HG02973 (cell line): ENCODE results near the gene KCNH8.

Source experiments
- ATAC-seq: cut with Tn5 transposase; IDR thresholded peaks from one replicate; pipeline ENCODE4 v1.9.1; 2021; ENCODE audit warnings: moderate library complexity; ENCODE audit not compliant: unreplicated experiment

Gene KCNH8

DNA sequence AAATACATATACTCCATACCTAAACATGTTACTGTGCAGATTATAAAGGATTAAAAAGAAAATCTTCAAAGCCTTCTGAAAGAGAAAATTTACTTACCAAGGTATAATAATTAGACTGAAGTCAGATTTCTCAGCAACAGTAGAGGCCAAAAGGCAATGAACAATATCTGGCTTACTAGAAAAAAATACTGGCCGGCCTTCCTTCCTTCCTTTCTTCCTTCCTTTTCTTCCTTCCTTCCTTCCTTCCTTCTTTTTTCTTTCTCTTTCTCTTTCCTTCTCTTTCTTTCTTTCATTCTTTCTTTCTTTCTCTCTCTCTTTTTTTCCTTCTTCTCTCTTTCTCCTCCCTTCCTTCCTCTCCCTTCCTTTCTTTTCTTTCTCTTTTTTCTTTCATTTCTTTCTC lies 209.6 kb downstream of the KCNH8 start:
- ATAC-seq = no peak

DNA sequence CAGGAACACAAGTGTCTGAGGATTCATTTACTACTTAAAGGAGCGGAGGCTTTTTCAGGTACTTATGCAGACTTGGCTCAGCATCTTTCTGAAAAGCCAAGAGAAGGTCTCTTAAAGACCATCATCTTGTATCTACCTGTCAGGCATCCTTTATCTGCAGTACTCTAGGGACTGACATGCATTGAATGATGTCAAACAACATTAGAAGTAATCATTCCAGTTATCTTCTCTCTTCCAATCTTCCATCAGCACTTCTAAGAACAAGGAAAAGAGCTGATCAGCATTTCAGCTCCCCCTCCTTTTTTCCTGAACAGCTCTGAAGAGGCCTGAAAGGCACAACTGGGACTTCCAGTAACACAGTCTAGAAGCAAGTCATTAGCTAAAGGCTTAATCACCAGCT lies 214.8 kb downstream of the KCNH8 start:
- no peak for ATAC-seq

- no peak for ATAC-seq
Observed at GRCh38 chr3:19364148-19364547, 215.8 kb downstream of the KCNH8 start.

GRCh38 chr3:19365471-19365870 lies 217.2 kb downstream of the KCNH8 start:
- ATAC-seq = no peak

DNA sequence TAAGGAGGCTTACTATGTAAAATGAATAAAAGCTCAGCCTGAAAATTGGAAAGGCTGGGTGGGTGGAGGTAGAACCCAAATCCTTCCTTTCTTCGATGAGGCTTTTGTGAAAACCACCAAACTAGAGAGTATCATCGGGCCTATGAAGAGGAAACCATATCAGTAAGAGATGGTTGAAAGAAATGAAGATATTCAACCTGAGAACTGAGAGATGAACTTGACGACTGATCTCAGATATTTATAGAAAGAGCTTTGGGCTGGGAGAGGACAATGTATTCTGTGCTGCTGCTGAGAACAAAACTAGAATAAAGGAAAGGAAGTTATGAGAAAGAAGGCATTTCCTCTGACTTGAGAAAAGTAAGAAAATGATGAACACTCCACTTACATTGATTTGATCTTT lies 236.6 kb downstream of the KCNH8 start:
- no peak for ATAC-seq

DNA sequence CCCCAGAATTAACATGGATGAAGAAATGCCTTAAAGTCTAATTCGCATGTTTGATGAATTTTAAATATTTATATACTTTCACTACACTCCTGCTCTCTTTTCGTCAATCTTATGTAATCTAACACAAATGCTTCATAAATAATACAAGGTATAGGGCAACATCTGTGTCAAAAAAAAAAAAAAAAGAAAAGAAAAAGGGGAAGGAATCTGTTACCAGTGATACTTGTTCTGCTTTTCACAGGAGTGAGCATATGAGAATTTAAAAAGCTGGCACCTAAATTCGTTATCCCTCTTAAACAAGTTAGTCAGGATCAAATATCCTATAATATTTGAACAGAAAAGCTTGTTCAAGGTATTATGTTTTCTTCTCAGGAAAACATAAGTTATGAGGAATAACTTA lies 243.8 kb downstream of the KCNH8 start:
- ATAC-seq = no peak

DNA sequence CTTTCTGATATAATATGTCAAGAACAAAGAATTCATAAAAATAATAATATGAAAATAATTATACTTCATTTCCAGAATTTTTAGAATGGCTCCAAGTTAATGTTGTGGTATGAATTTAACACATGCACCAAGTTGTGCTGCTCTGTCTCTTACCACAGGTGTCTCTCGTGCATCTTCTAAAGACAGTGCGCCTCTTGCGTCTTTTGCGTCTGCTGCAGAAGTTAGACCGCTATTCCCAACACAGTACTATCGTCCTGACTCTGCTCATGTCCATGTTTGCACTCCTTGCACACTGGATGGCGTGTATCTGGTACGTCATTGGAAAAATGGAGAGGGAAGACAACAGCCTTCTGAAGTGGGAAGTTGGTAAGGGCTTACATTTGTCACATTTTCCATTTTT lies 246.6 kb downstream of the KCNH8 start:
- no peak for ATAC-seq

DNA sequence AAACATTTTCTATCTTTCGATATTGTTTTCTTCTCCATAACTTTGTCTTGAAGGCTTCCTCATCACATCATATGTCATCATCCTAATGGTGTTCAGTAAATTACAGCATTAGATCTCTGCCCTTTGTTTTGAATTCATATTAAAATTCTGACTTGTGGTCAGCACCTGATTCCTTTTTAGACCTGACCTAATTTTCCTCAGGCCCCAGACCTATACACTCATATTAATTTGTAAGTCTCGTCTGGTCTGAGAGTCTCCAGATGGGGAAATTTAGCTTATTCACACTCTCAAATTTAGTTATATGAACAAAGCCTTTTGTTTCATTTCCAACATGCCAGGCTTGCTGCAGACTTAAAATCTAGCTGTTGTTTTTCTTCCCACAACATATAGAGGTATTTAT lies 248.4 kb downstream of the KCNH8 start:
- no peak for ATAC-seq

- no peak for ATAC-seq
Observed at GRCh38 chr3:19399356-19399755, 251.0 kb downstream of the KCNH8 start.

DNA sequence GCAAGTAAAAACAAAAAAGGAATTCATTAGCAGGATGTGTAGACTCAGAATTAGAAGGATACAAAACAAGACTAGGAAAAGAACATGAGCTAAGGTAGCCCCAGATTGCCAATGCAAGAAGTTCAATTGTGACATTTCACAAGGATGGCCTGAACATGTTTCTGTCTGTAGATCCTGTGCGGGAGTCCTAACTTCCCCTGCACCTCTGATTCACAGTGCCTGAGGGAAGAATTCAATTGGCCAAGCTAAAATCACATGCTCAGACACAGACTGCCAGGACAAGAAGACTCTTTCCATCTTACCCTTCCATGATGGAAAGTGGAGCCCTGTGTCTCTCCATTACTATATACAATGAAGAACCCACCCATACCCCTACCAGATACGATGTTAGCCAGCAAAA lies 251.5 kb downstream of the KCNH8 start:
- no peak for ATAC-seq

- ATAC-seq = no peak
Observed at GRCh38 chr3:19420159-19420558, 271.8 kb downstream of the KCNH8 start.

GRCh38 chr3:19425825-19426224 lies 277.5 kb downstream of the KCNH8 start:
- ATAC-seq = no peak

GRCh38 chr3:19427422-19428149 lies 279.3 kb downstream of the KCNH8 start:
- ATAC-seq = no peak

- ATAC-seq = no peak
Observed at GRCh38 chr3:19428729-19429128, 280.4 kb downstream of the KCNH8 start.

DNA sequence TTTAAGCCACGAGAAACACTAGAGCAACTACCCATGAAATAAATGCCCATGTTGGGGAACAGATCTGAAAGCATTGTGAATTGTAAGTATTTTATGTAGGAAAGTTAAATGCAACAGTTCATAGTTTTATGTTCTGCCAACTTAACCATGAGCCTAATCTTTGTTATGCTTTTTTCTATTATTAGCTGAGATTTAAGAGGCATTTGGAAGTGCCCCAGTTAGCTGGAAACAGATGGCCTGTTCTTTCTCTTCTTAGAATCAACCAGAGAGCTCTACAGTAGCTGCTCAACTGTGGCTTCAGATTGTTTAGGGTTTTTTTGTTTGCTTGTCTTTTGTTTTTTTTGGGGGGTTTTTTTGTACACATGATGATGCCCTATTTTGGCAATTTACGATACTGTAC lies 284.4 kb downstream of the KCNH8 start:
- ATAC-seq = no peak

- ATAC-seq = no peak
Observed at GRCh38 chr3:19436746-19437145, 288.4 kb downstream of the KCNH8 start.

DNA sequence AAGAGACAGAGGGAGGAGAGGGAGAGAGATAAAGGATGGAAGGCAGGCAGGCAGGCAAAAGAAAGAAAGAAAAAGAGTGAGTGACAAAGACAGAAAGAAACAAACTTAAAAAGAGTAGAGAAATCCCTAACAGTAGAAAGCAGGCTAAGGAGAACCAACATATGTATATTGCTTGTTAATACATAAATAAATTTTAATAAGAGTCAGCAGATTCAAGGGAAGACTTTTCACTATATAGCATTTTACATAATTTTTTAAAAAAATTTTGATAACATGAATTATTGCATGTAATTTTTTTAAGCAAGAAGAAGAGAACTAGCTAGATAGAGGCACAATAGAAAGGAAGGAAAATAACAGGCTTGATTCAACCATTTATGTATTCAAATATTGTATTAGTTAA lies 291.6 kb downstream of the KCNH8 start:
- ATAC-seq = no peak

- ATAC-seq = no peak
Observed at GRCh38 chr3:19446138-19446537, 297.8 kb downstream of the KCNH8 start.

GRCh38 chr3:19446687-19447086 lies 298.4 kb downstream of the KCNH8 start:
- ATAC-seq = peak; percentile 70

DNA sequence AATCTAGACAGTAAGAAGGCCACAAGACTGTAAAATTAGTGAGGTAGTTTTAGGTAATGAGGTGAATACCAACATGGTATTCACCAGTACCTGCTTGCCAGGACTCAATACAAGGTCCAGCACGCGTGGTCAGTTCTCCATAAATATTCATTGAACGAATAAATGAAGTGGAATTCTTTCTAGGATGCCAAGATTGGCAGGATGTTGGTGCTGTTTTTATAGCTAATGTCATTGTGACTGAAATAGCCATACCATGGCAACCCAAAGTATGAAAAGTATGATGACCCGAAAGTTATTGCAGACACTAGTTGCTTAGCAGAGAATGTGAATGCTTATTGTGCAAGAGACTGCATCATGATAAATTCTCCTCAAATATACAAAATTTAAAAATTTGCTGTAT lies 307.2 kb downstream of the KCNH8 start:
- no peak for ATAC-seq

- ATAC-seq = no peak
Observed at GRCh38 chr3:19456738-19457137, 308.4 kb downstream of the KCNH8 start.

- ATAC-seq = no peak
Observed at GRCh38 chr3:19457449-19457848, 309.1 kb downstream of the KCNH8 start.

DNA sequence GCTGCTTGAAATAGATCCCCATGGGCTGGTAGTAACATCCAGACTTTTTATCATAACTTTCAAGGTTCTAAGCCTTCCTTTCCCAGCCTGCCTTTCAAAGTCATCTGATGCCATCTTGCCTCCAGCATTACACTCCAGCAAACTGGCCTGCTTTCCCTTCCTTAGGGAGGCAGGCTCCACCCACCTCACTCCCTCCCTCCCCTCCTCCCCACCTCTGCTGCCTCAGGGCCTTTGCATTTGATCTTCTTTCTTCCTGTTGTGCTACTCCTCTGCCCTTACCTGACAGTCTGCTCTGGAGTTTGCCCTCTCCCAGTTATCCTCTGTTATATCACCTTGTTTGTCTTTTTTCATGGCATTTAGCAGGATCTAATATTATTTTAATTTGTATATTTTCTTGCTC lies 319.5 kb downstream of the KCNH8 start:
- no peak for ATAC-seq
